GM12892 (cell line): Measurements from ENCODE around the gene CEP112.
"Not testable (repeated sequence)": the region's sequence is repeated elsewhere in the genome, so short reads cannot be mapped to it uniquely, and the experiment has no call there.

ENCODE experiments used
- POLR2A ChIP-seq: IDR thresholded peaks from 2 replicates; pipeline ENCODE4 v1.6.1; 2011; ENCODE audit warnings: low read depth, low read length, control low read depth
- TAF1 ChIP-seq: IDR thresholded peaks from 2 replicates; pipeline ENCODE4 v1.6.1; 2011; ENCODE audit warnings: low read depth, mild to moderate bottlenecking, control low read depth, low read length, borderline replicate concordance

DNA sequence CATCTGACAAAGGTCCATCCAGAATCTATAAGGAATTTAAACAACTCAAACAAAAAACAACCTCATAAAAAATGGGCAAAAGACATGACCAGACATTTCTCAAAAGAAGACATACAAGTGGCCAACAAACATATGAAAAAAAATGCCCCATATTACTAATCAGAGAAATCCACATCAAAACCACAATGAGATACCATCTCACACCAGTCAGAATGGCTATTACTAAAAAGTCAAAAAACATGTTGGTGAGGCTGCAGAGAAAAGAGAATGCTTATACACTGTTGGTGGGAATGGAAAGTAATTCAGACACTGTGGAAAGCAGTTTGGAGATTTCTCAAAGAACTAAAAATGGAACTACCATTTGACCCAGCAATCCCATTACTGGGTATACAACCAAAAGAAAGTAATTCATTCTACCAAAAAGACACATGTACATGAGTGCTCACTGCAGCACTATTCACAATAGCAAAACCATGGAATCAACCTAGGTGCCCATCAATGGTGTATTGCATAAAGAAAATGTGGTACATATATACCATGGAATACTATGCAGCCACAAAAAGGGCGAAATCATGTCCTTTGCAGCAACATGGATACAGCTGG lies 409.7 kb downstream of the CEP112 start:
- TF ChIP-seq TAF1, POLR2A: not testable (repeated sequence)
